K562 (cell line): Measurements from ENCODE around the gene WDR55. TPM values are rescaled to one million over a fixed set of nuclear protein-coding genes. Genes with fewer than 3 reads are reported as not detected.
A peak's percentile ranks its signal among the peaks of the same experiment; 100 is the strongest.

Experiments used
- ARHGAP35 ChIP-seq: fragments of 450-650 bp; IDR thresholded peaks from 2 replicates; pipeline ENCODE4 v1.6.1; 2018; ENCODE audit not compliant: partially characterized antibody
- BACH1 ChIP-seq: fragments of 200-800 bp; sonication (Bioruptor generic); IDR thresholded peaks from 2 replicates; pipeline ENCODE4 v1.6.1; 2016; ENCODE audit warnings: missing genetic modification characterization, missing compliant biosample characterization
- FOXA1 ChIP-seq: fragments of 450-650 bp; IDR thresholded peaks from 2 replicates; pipeline ENCODE4 v1.6.1; 2016; ENCODE audit warnings: mild to moderate bottlenecking, borderline replicate concordance
- GATA2 ChIP-seq: sonication (generic); formaldehyde crosslinking; IDR thresholded peaks from 2 replicates; pipeline ENCODE4 v1.4.0; 2020; ENCODE audit warnings: mild to moderate bottlenecking, missing genetic modification reagents
- MAFG ChIP-seq: fragments of 450-650 bp; conservative IDR thresholded peaks from 2 replicates; pipeline ENCODE4 v1.6.1; 2016; ENCODE audit warnings: missing genetic modification characterization, missing compliant biosample characterization
- NONO ChIP-seq, 2 experiments: fragments of 200-400 bp in 1 of 2; fragments of 450-650 bp in 1 of 2; formaldehyde crosslinking in 1 of 2; IDR thresholded peaks; 2 replicates each; pipeline ENCODE4 v1.6.1; 2017; ENCODE audit warnings: low read depth in 2 of 2, mild to moderate bottlenecking in 2 of 2, moderate library complexity in 2 of 2, low read length in 1 of 2
- SFPQ ChIP-seq: fragments of 200-400 bp; formaldehyde crosslinking; IDR thresholded peaks from 2 replicates; pipeline ENCODE4 v1.6.1; 2017; ENCODE audit warnings: mild to moderate bottlenecking, low read depth, low read length, moderate library complexity
- ZBTB40 ChIP-seq, 2 experiments: fragments of 450-650 bp in 1 of 2; sonication (generic) in 1 of 2; formaldehyde crosslinking in 1 of 2; IDR thresholded peaks; 2 replicates each; pipeline versions ENCODE4 v1.7.1 to v1.9.0; 2016 to 2022; ENCODE audit warnings: inconsistent platforms in 1 of 2, mild to moderate bottlenecking in 1 of 2, missing genetic modification reagents in 1 of 2
- ZBTB7A ChIP-seq: IDR thresholded peaks from 2 replicates; pipeline ENCODE4 v1.6.1; 2011; ENCODE audit warnings: low read depth, mild to moderate bottlenecking, low read length, moderate library complexity, borderline replicate concordance; ENCODE audit not compliant: control insufficient read depth
- ZC3H11A ChIP-seq: IDR thresholded peaks from 2 replicates; pipeline ENCODE4 v1.6.1; 2012; ENCODE audit warnings: low read depth, low read length, improper control_type of control experiment
- polyA plus RNA-seq, 8 experiments: library from polyadenylated mRNA; depleted of rRNA in 4 of 8; stranded (reverse) in 5 of 8; unstranded in 3 of 8; fragments of >200 nt; fragmentation: Nextera tagmentation in 2 of 8; fragmentation: Illumina TruSeq in 1 of 8; extraction: Ambion mirVana in 2 of 8; extraction: Trizol in 1 of 8; gene quantifications; 2 replicates each; pipeline versions ENCODE4 v1.2.1 to v1.2.3, GENCODE V29; 2011 to 2014; ENCODE audit warnings: inconsistent platforms in 1 of 8, missing spikeins in 1 of 8
- total RNA-seq, 7 experiments: library from RNA; depleted of rRNA in 6 of 7; stranded (reverse); fragments of >200 nt in 6 of 7; fragmentation: Illumina TruSeq in 2 of 7; extraction: Trizol in 2 of 7; gene quantifications; 2 replicates each; pipeline versions ENCODE4 v1.2.1 to v1.2.3, GENCODE V29; 2011 to 2021; ENCODE audit warnings: low replicate concordance in 1 of 7
- TF ChIP-seq, protein P1 (sequence below), 2 experiments: fragments of 450-650 bp in 1 of 2; sonication (generic) in 1 of 2; formaldehyde crosslinking; conservative IDR thresholded peaks; 2 replicates each; pipeline versions ENCODE4 v1.4.0 to v1.8.1; 2020 to 2022; ENCODE audit warnings: mild to moderate bottlenecking in 1 of 2, missing genetic modification reagents in 1 of 2

The WDR55 gene
- total and polyA plus RNA-seq, 9 of the 15 experiments (the other 6 are each of a cell fraction or from before 2014, with no cell fraction given), result 5.2 to 45.0 (median 29.3) TPM

GRCh38 chr5:140710899-140711552 is 46.3 kb downstream of the WDR55 start (continued):
- TF ChIP-seq, protein P1, sequence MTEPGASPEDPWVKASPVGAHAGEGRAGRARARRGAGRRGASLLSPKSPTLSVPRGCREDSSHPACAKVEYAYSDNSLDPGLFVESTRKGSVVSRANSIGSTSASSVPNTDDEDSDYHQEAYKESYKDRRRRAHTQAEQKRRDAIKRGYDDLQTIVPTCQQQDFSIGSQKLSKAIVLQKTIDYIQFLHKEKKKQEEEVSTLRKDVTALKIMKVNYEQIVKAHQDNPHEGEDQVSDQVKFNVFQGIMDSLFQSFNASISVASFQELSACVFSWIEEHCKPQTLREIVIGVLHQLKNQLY (CRISPR knock-in tag; conservative IDR thresholded peaks at IDR 0.05), result no peak
- TF ChIP-seq SFPQ (no peak), ZBTB7A (peak; percentile 68; the same call in 1 of the 2 replicates), ZC3H11A (no peak), FOXA1 (no peak), ZBTB40 (IDR thresholded peaks at IDR 0.05) (peak; percentile 87), ZBTB40 (CRISPR knock-in tag; IDR thresholded peaks at IDR 0.05) (no peak), NONO (IDR thresholded peaks at IDR 0.05; ENCODE audit: low read depth in 2 of 2, low read length in 1 of 2) (no peak), BACH1 (tag) (peak; percentile 100), MAFG (tag) (peak; percentile 97), ARHGAP35 (no peak), GATA2 (no peak)
